Liver (tissue), 9 donors: Measurements from ENCODE around the gene ZNF771. TPM values are rescaled to one million over a fixed set of nuclear protein-coding genes. Genes with fewer than 3 reads are reported as not detected.

Source experiments
- DNase-seq: peaks from one replicate; pipeline ENCODE4 v3.0.0-alpha.2; 2017; ENCODE audit warnings: low spot score
- H3K27ac ChIP-seq, 2 donors: one replicate each; pipeline ENCODE4 v1.7.0; 2013; ENCODE audit warnings: inconsistent platforms in 2 of 2, low read length in 2 of 2, control low read depth in 1 of 2, low read depth in 1 of 2, mild to moderate bottlenecking in 1 of 2
- H3K27me3 ChIP-seq, 4 donors: one replicate each; pipeline versions ENCODE4 v1.6.1 to v1.7.0; 2013; ENCODE audit warnings: low read length in 3 of 4, inconsistent platforms in 1 of 4, mild to moderate bottlenecking in 1 of 4, moderate library complexity in 1 of 4; ENCODE audit not compliant: control insufficient read depth in 4 of 4, insufficient read depth in 4 of 4
- H3K36me3 ChIP-seq, 4 donors: one replicate each; pipeline versions ENCODE4 v1.6.1 to v1.7.0; 2013; ENCODE audit warnings: low read length in 3 of 4, mild to moderate bottlenecking in 3 of 4, low read depth in 1 of 4, moderate library complexity in 1 of 4; ENCODE audit not compliant: control insufficient read depth in 4 of 4, insufficient read depth in 3 of 4
- H3K4me1 ChIP-seq, 4 donors: one replicate each; pipeline versions ENCODE4 v1.6.1 to v1.7.0; 2013; ENCODE audit warnings: low read length in 3 of 4, mild to moderate bottlenecking in 3 of 4, moderate library complexity in 1 of 4; ENCODE audit not compliant: control insufficient read depth in 4 of 4, insufficient read depth in 4 of 4
- H3K4me3 ChIP-seq, 3 donors: one replicate each; pipeline versions ENCODE4 v1.6.1 to v1.7.0; 2013; ENCODE audit warnings: low read length in 3 of 3, control low read depth in 1 of 3, low read depth in 1 of 3, mild to moderate bottlenecking in 1 of 3
- H3K9ac ChIP-seq, 2 donors: one replicate each; pipeline ENCODE4 v1.7.0; 2013; ENCODE audit warnings: low read length in 2 of 2, mild to moderate bottlenecking in 2 of 2, moderate library complexity in 2 of 2, control low read depth in 1 of 2, low read depth in 1 of 2
- H3K9me3 ChIP-seq, 4 donors: one replicate each; pipeline versions ENCODE4 v1.6.1 to v1.7.0; 2013; ENCODE audit warnings: low read length in 3 of 4; ENCODE audit not compliant: control insufficient read depth in 4 of 4
- EGR1 ChIP-seq, 2 donors: IDR thresholded peaks; 2 replicates each; pipeline ENCODE4 v1.6.1; 2016 to 2018; ENCODE audit warnings: antibody characterized with exemption in 2 of 2, low read depth in 2 of 2
- FOXA2 ChIP-seq: IDR thresholded peaks from 2 replicates; pipeline ENCODE4 v1.6.1; 2016; ENCODE audit warnings: antibody characterized with exemption
- GABPA ChIP-seq, 2 donors: IDR thresholded peaks in 1 of 2; conservative IDR thresholded peaks in 1 of 2; 2 replicates each; pipeline ENCODE4 v1.6.1; 2016; ENCODE audit warnings: antibody characterized with exemption in 2 of 2, mild to moderate bottlenecking in 1 of 2, moderate library complexity in 1 of 2
- HNF4A ChIP-seq, 2 donors: conservative IDR thresholded peaks; 2 replicates each; pipeline ENCODE4 v1.6.1; 2016; ENCODE audit warnings: antibody characterized with exemption in 2 of 2, mild to moderate bottlenecking in 2 of 2
- HNF4G ChIP-seq: IDR thresholded peaks from 2 replicates; pipeline ENCODE4 v1.6.1; 2016; ENCODE audit warnings: antibody characterized with exemption
- JUND ChIP-seq, 2 donors: IDR thresholded peaks; 2 replicates each; pipeline ENCODE4 v1.6.1; 2016; ENCODE audit warnings: antibody characterized with exemption in 2 of 2
- NR2F2 ChIP-seq: IDR thresholded peaks from 2 replicates; pipeline ENCODE4 v1.6.1; 2016; ENCODE audit warnings: antibody characterized with exemption
- RAD21 ChIP-seq, 2 donors: IDR thresholded peaks; 2 replicates each; pipeline ENCODE4 v1.6.1; 2016; ENCODE audit warnings: antibody characterized with exemption in 2 of 2, mild to moderate bottlenecking in 2 of 2
- RXRA ChIP-seq, 2 donors: IDR thresholded peaks; 2 replicates each; pipeline ENCODE4 v1.6.1; 2017 to 2018; ENCODE audit warnings: antibody characterized with exemption in 2 of 2, mild to moderate bottlenecking in 1 of 2
- SP1 ChIP-seq: IDR thresholded peaks from 2 replicates; pipeline ENCODE4 v1.6.1; 2018; ENCODE audit warnings: antibody characterized with exemption, mild to moderate bottlenecking
- TAF1 ChIP-seq: conservative IDR thresholded peaks from 2 replicates; pipeline ENCODE4 v1.6.1; 2016; ENCODE audit warnings: antibody characterized with exemption, mild to moderate bottlenecking
- YY1 ChIP-seq: IDR thresholded peaks from 2 replicates; pipeline ENCODE4 v1.6.1; 2016; ENCODE audit warnings: antibody characterized with exemption, mild to moderate bottlenecking
- WGBS: extraction: QIAGEN DNeasy Blood & Tissue Kit; methylation state at CpG from one replicate; pipeline ENCODE4 v1.1.7; 2013; 5-methylcytosine and 5-hydroxymethylcytosine counted together
- polyA plus RNA-seq, 2 donors: library from polyadenylated mRNA; stranded (reverse) in 1 of 2; unstranded in 1 of 2; fragments of 200-250 nt in 1 of 2; fragments of >200 nt in 1 of 2; fragmentation: Nextera tagmentation in 1 of 2; extraction: Ambion mirVana in 1 of 2; gene quantifications; one replicate each; pipeline versions ENCODE4 v1.2.1 to v1.2.3, GENCODE V29; 2013 to 2015
- total RNA-seq, 2 donors: library from RNA; depleted of rRNA; stranded (reverse); fragments of >200 nt; gene quantifications; one replicate each; pipeline ENCODE4 v1.2.3, GENCODE V29; 2014
- TF ChIP-seq, protein P1 (sequence below): IDR thresholded peaks from 2 replicates; pipeline ENCODE4 v1.6.1; 2016; ENCODE audit warnings: antibody characterized with exemption
- TF ChIP-seq, protein P2 (sequence below): IDR thresholded peaks from 2 replicates; pipeline ENCODE4 v1.6.1; 2016; ENCODE audit warnings: antibody characterized with exemption
- TF ChIP-seq, protein P3 (sequence below): IDR thresholded peaks from 2 replicates; pipeline ENCODE4 v1.6.1; 2016; ENCODE audit warnings: antibody characterized with exemption
- TF ChIP-seq, protein P4 (sequence below): IDR thresholded peaks from 2 replicates; pipeline ENCODE4 v1.6.1; 2016; ENCODE audit warnings: antibody characterized with exemption, mild to moderate bottlenecking
- TF ChIP-seq, protein P5 (sequence below): fragments of 150-350 bp; IDR thresholded peaks from 2 replicates; pipeline ENCODE4 v1.5.1; 2017; ENCODE audit warnings: improper control_type of control experiment, low read depth, low read length; ENCODE audit not compliant: missing input control
- donor health status: healthy.
- donor health status: healthy.
- donor health status: healthy.
- donor health status: healthy.
- donor health status: healthy.

The ZNF771 gene
- 1 to 10 TPM; 2.6 to 8.0 TPM for total RNA-seq
- 1 to 10 TPM; 5.2 to 5.3 TPM for polyA plus RNA-seq

DNA sequence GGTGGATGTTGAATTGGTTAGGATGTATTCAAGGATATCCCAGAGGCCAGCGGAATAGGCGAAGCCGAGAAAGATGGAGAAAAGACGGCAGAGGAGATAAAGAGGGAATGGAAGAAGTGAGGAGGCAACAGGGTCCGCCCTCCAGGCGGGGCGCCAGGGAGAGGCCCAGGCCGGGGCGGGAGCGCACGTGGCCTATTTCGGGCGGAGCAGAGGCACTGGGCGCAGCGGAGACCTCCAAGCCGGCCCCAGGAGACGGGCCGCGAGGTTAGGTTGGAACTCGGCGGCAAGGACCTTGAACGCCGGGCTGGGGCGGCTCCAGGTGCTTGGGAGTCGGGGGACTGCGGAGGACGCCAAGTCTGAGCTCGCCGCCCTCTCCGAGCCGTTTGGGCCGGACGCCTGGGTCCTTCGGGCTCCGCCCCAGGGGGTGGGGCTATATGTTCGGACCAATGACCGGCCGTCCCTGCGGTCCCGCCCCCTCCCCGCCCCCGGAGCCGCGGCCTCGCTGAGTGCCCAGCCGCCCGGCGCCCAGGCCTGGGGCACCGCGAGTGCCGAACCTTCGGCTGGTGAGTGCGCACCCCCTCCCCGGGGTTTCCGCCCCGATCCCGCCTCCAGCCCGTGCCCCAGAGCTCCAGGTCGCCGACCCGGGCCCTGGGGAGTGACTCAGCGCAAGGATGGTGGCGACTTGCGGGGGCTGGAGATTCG, at the start of gene ZNF771:
Gene ZNF771 (plus strand): TSS at position 505 of the 702 bp plus-strand sequence. CDS start 448 bp downstream, outside the sequence.
- Histone ChIP-seq H3K27me3 (no peaks in the 10 kb centered on the region), H3K9me3 (no peaks in the 10 kb centered on the region), H3K36me3 (no peaks in the 10 kb centered on the region), H3K4me1 (peaks cover 8 to 33% (median 26%) of the 10 kb centered on the region in 4 donors), H3K27ac (peak within 1 kb of the TSS; percentile 78 to 87), H3K9ac (peak within 1 kb of the TSS; percentile 25 to 89), H3K4me3 (peak within 1 kb of the TSS; percentile 32 to 74 (median 51))
- TF ChIP-seq SP1: peak; percentile 55
- TF ChIP-seq, protein P1, sequence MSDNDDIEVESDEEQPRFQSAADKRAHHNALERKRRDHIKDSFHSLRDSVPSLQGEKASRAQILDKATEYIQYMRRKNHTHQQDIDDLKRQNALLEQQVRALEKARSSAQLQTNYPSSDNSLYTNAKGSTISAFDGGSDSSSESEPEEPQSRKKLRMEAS: no peak
- TF ChIP-seq GABPA (IDR thresholded peaks at IDR 0.05 in 1 of 2, conservative IDR thresholded peaks at IDR 0.05 in 1 of 2): no peak
- no peak for TF ChIP-seq NR2F2
- peak; percentile 18 for TF ChIP-seq YY1
- TF ChIP-seq, protein P2, sequence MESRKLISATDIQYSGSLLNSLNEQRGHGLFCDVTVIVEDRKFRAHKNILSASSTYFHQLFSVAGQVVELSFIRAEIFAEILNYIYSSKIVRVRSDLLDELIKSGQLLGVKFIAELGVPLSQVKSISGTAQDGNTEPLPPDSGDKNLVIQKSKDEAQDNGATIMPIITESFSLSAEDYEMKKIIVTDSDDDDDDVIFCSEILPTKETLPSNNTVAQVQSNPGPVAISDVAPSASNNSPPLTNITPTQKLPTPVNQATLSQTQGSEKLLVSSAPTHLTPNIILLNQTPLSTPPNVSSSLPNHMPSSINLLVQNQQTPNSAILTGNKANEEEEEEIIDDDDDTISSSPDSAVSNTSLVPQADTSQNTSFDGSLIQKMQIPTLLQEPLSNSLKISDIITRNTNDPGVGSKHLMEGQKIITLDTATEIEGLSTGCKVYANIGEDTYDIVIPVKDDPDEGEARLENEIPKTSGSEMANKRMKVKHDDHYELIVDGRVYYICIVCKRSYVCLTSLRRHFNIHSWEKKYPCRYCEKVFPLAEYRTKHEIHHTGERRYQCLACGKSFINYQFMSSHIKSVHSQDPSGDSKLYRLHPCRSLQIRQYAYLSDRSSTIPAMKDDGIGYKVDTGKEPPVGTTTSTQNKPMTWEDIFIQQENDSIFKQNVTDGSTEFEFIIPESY: no peak
- no peak for TF ChIP-seq TAF1
- TF ChIP-seq HNF4A (conservative IDR thresholded peaks at IDR 0.05): peak in 1 of 2 donors; percentile 11
- TF ChIP-seq RXRA (IDR thresholded peaks at IDR 0.05): peak; percentile 21 to 35
- TF ChIP-seq, protein P3, sequence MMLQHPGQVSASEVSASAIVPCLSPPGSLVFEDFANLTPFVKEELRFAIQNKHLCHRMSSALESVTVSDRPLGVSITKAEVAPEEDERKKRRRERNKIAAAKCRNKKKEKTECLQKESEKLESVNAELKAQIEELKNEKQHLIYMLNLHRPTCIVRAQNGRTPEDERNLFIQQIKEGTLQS: no peak
- TF ChIP-seq FOXA2: no peak
- TF ChIP-seq JUND (IDR thresholded peaks at IDR 0.05): peak in 1 of 2 donors; percentile 91
- TF ChIP-seq EGR1 (IDR thresholded peaks at IDR 0.05; ENCODE audit: low read depth in 2 of 2): peak in 1 of 2 donors; percentile 39
- peak; percentile 99 for DNase-seq
- WGBS: under 1% methylated on average over 65 of the region's 65 CpGs

DNA sequence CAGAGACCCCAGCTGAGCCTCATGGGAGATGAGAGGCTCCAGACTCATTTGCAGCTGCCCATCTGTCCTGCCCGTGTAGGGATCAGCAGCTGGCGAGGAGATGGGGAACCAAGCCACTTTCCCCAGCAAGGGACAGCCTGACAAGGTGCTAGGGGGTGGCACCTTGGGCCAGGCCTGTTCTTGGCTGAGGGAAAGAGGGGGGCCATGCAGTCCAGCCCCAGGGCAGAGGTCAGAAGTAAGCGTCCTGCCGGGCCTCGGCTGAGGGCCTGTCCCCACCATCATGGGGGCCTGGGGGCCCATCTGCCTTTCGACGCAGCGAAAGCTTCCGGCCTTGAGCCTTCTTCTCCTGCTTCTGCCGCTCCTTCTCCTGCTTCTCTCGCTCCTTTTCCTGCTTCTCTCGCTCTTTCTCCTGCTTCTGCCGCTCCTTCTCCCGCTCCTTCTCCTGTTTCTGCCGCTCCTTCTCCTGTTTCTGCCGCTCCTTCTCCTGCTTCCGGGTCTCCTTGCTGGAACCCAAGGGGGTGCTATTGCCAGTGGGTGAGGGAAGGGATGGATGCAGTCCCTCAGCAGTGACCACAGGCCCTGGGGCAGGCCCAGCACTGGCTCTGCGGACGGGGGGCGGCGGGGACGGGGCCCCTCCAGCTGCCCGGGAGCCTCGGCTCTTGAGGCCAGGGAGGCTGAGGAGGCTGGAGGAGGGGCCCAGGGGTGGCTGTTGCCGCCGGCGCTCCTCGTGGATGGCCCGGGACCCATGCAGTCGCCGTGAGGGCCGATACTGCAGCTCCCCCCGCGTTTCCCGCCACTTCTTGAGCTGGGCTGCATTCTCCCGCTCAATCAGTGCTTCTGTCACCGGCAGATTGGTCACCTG, 49.5 kb upstream of the ZNF771 start:
- H3K4me3 ChIP-seq: no peak overlapping the region
- H3K27ac ChIP-seq: peak overlapping the region in 1 of 2 donors; percentile 8
- no peaks in the 10 kb centered on the region for H3K9me3 ChIP-seq
- peaks cover 4 to 26% (median 12%) of the 10 kb centered on the region in 4 donors for H3K36me3 ChIP-seq
- no peak overlapping the region for H3K9ac ChIP-seq
- DNase-seq: no peak
- no peaks in the 10 kb centered on the region for H3K27me3 ChIP-seq
- peaks cover 6 to 45% (median 36%) of the 10 kb centered on the region in 4 donors for H3K4me1 ChIP-seq
- TF ChIP-seq, protein P1: no peak
- TF ChIP-seq JUND (IDR thresholded peaks at IDR 0.05): no peak
- no peak for TF ChIP-seq RAD21 (IDR thresholded peaks at IDR 0.05)
- TF ChIP-seq, protein P4, sequence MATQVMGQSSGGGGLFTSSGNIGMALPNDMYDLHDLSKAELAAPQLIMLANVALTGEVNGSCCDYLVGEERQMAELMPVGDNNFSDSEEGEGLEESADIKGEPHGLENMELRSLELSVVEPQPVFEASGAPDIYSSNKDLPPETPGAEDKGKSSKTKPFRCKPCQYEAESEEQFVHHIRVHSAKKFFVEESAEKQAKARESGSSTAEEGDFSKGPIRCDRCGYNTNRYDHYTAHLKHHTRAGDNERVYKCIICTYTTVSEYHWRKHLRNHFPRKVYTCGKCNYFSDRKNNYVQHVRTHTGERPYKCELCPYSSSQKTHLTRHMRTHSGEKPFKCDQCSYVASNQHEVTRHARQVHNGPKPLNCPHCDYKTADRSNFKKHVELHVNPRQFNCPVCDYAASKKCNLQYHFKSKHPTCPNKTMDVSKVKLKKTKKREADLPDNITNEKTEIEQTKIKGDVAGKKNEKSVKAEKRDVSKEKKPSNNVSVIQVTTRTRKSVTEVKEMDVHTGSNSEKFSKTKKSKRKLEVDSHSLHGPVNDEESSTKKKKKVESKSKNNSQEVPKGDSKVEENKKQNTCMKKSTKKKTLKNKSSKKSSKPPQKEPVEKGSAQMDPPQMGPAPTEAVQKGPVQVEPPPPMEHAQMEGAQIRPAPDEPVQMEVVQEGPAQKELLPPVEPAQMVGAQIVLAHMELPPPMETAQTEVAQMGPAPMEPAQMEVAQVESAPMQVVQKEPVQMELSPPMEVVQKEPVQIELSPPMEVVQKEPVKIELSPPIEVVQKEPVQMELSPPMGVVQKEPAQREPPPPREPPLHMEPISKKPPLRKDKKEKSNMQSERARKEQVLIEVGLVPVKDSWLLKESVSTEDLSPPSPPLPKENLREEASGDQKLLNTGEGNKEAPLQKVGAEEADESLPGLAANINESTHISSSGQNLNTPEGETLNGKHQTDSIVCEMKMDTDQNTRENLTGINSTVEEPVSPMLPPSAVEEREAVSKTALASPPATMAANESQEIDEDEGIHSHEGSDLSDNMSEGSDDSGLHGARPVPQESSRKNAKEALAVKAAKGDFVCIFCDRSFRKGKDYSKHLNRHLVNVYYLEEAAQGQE: no peak
- TF ChIP-seq, protein P2: no peak
- no peak for TF ChIP-seq HNF4G
- no peak for TF ChIP-seq EGR1 (IDR thresholded peaks at IDR 0.05; ENCODE audit: low read depth in 2 of 2)
- TF ChIP-seq SP1: no peak
- TF ChIP-seq, protein P3: no peak
- no peak for TF ChIP-seq FOXA2
- TF ChIP-seq, protein P5, sequence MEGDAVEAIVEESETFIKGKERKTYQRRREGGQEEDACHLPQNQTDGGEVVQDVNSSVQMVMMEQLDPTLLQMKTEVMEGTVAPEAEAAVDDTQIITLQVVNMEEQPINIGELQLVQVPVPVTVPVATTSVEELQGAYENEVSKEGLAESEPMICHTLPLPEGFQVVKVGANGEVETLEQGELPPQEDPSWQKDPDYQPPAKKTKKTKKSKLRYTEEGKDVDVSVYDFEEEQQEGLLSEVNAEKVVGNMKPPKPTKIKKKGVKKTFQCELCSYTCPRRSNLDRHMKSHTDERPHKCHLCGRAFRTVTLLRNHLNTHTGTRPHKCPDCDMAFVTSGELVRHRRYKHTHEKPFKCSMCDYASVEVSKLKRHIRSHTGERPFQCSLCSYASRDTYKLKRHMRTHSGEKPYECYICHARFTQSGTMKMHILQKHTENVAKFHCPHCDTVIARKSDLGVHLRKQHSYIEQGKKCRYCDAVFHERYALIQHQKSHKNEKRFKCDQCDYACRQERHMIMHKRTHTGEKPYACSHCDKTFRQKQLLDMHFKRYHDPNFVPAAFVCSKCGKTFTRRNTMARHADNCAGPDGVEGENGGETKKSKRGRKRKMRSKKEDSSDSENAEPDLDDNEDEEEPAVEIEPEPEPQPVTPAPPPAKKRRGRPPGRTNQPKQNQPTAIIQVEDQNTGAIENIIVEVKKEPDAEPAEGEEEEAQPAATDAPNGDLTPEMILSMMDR: no peak
- TF ChIP-seq RXRA (IDR thresholded peaks at IDR 0.05): no peak
- 90% methylated on average over 37 of the region's 37 CpGs for WGBS
